Measurements from ENCODE around the gene SQOR.

The SQOR gene

DNA sequence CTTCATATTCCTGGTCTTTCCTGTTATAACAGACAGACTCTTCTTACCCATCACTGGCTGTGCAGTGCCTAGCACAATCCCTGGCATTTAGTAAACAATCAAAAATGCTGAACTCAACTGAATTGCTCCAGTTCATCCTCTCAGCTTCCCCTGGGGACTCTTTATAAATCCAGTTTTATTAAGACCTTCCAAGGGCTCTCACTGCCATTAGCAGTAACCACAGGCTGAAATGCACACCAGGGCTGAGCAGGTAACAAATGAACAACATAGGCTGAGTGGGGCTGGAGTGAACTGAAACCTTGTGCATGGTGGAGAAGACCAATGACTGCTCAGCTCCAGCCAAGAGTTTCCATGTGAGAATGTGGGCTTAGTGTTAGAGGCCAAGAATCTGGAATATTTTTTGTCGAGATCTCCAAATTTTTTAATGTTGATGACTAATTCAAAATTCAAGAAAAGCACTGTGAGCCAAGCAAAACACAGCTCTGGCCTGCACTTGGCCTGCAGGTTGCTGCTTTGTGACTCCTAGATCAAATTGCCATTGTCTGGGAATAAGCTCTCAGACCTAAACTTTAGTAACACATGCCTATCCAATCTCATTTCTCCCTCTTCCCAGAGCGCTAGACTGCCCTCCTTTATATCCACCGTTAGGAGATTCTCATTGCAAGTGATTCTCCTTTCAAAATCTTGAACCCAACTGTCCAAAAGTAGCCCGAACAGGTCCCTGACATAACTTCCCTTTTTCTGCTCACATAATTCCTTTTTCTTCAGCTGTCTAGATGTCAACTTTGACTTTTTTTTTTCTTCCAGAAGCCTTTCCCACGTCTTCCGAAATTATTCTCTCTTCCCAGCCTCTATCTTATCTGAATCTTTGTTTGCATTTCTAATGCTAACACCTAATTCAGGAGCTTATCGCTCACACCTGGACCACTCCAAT lies 7.4 kb downstream of the SQOR start:
- no peak overlapping the region for H3K4me2 ChIP-seq (ENCODE audit: low read length)
- no peak for TF ChIP-seq EZH2phosphoT487 (IDR thresholded peaks at IDR 0.05; ENCODE audit: low read depth)
- TF ChIP-seq, protein P1, sequence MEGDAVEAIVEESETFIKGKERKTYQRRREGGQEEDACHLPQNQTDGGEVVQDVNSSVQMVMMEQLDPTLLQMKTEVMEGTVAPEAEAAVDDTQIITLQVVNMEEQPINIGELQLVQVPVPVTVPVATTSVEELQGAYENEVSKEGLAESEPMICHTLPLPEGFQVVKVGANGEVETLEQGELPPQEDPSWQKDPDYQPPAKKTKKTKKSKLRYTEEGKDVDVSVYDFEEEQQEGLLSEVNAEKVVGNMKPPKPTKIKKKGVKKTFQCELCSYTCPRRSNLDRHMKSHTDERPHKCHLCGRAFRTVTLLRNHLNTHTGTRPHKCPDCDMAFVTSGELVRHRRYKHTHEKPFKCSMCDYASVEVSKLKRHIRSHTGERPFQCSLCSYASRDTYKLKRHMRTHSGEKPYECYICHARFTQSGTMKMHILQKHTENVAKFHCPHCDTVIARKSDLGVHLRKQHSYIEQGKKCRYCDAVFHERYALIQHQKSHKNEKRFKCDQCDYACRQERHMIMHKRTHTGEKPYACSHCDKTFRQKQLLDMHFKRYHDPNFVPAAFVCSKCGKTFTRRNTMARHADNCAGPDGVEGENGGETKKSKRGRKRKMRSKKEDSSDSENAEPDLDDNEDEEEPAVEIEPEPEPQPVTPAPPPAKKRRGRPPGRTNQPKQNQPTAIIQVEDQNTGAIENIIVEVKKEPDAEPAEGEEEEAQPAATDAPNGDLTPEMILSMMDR (IDR thresholded peaks at IDR 0.05; ENCODE audit: low read depth, low read length), result no peak
- peaks cover 15% of the 10 kb centered on the region for H3K27me3 ChIP-seq (ENCODE audit: low read depth, low read length)
- no peak overlapping the region for H2AFZ ChIP-seq (ENCODE audit: low read depth, low read length)
- no peak overlapping the region for H3K27ac ChIP-seq (ENCODE audit: low read length)
- no peak overlapping the region for H3K9ac ChIP-seq (ENCODE audit: low read length)
- H3K4me1 ChIP-seq (ENCODE audit: low read length), result peaks cover 7% of the 10 kb centered on the region
- no peak overlapping the region for H3K4me3 ChIP-seq (ENCODE audit: low read length)
- no peaks in the 10 kb centered on the region for H3K79me2 ChIP-seq (ENCODE audit: low read length)
- no peaks in the 10 kb centered on the region for H4K20me1 ChIP-seq (ENCODE audit: insufficient read depth, low read length)
- H3K36me3 ChIP-seq (replicated peaks; ENCODE audit: low read depth, low read length), result no peaks in the 10 kb centered on the region
- no peaks in the 10 kb centered on the region for H3K9me3 ChIP-seq (ENCODE audit: insufficient read depth, low read length)

DNA sequence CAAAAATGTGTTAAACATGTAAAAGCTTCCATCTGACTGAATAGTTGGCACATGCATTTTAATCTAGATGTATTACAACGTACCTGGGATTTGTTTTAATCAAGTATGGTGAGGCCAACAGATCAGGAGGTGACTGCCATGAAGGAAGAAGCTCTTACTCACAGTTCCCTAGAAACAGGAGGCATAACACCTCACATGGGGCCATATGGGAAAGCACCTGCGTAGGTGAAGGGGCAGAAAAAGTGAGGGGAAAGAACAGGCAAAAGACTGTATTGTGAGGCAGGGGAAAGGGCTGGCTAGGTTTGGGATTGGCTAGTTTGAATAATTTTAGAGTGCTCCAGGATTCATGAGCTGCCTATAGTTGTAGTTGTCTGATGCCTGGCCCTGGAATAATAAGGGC lies 9.6 kb downstream of the SQOR start:
- no peaks in the 10 kb centered on the region for H3K4me1 ChIP-seq (ENCODE audit: low read length)
- H2AFZ ChIP-seq (ENCODE audit: low read depth, low read length), result no peak overlapping the region
- H3K27ac ChIP-seq (ENCODE audit: low read length), result no peak overlapping the region
- H3K9me3 ChIP-seq (ENCODE audit: insufficient read depth, low read length), result no peaks in the 10 kb centered on the region
- no peak overlapping the region for H3K9ac ChIP-seq (ENCODE audit: low read length)
- no peaks in the 10 kb centered on the region for H4K20me1 ChIP-seq (ENCODE audit: insufficient read depth, low read length)
- no peak for TF ChIP-seq EZH2phosphoT487 (IDR thresholded peaks at IDR 0.05; ENCODE audit: low read depth)
- TF ChIP-seq, protein P1 (IDR thresholded peaks at IDR 0.05; ENCODE audit: low read depth, low read length), result no peak
- no peak overlapping the region for H3K4me3 ChIP-seq (ENCODE audit: low read length)
- no peak overlapping the region for H3K4me2 ChIP-seq (ENCODE audit: low read length)
- H3K79me2 ChIP-seq (ENCODE audit: low read length), result no peaks in the 10 kb centered on the region
- H3K27me3 ChIP-seq (ENCODE audit: low read depth, low read length), result peaks cover 15% of the 10 kb centered on the region
- H3K36me3 ChIP-seq (replicated peaks; ENCODE audit: low read depth, low read length), result no peaks in the 10 kb centered on the region

DNA sequence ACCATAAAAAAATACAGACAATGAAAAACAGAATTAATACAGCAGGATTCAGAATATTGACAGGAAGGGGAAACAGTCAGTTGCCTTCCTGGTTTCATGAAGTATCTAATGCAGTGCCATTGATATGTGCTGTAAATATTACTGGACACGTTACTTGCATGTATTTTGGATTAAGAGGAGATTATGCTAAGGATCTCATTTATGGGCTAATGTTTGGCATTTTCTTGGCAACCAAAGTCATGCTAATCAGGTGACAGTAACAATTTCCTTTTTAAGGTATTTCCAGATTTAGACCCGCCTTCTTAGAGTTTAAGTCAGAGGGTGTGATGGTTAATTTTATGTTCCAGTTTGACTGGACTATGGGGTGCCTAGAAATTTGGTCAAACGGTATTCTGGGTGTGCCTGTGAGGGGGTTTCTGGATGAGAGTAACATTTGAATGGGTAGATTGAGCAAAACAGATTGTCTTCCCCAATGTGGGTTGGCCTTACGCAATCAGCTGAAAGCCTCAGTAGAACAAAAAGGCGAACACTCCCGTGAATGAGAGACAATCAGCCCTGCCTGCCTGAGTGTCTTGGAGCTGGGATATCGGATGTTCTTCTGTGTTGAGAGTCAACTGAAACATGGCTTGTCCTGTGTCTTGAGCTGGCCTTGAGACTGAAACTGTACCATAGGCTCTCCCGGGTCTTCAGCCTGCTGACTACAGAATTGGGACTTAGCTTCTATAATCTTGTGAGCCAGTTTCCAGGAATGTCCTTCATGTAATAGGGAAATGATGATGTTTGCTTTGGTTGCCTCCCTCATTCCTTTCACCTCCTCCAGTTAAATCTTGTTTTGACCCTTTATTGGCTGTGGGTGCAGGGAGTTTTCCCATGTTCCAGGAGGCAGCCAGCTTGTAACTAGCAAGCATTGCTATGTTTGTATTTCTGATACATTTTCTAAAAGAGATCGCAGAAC lies 10.5 kb downstream of the SQOR start:
- H3K79me2 ChIP-seq (ENCODE audit: low read length), result no peaks in the 10 kb centered on the region
- H2AFZ ChIP-seq (ENCODE audit: low read depth, low read length), result no peak overlapping the region
- TF ChIP-seq, protein P1 (IDR thresholded peaks at IDR 0.05; ENCODE audit: low read depth, low read length), result no peak
- no peak for TF ChIP-seq EZH2phosphoT487 (IDR thresholded peaks at IDR 0.05; ENCODE audit: low read depth)
- no peak overlapping the region for H3K4me2 ChIP-seq (ENCODE audit: low read length)
- H3K4me3 ChIP-seq (ENCODE audit: low read length), result no peak overlapping the region
- H3K36me3 ChIP-seq (replicated peaks; ENCODE audit: low read depth, low read length), result no peaks in the 10 kb centered on the region
- H3K4me1 ChIP-seq (ENCODE audit: low read length), result no peaks in the 10 kb centered on the region
- H3K9me3 ChIP-seq (ENCODE audit: insufficient read depth, low read length), result no peaks in the 10 kb centered on the region
- no peak overlapping the region for H3K27ac ChIP-seq (ENCODE audit: low read length)
- H3K9ac ChIP-seq (ENCODE audit: low read length), result no peak overlapping the region
- H4K20me1 ChIP-seq (ENCODE audit: insufficient read depth, low read length), result no peaks in the 10 kb centered on the region
- H3K27me3 ChIP-seq (ENCODE audit: low read depth, low read length), result peaks cover 13% of the 10 kb centered on the region

DNA sequence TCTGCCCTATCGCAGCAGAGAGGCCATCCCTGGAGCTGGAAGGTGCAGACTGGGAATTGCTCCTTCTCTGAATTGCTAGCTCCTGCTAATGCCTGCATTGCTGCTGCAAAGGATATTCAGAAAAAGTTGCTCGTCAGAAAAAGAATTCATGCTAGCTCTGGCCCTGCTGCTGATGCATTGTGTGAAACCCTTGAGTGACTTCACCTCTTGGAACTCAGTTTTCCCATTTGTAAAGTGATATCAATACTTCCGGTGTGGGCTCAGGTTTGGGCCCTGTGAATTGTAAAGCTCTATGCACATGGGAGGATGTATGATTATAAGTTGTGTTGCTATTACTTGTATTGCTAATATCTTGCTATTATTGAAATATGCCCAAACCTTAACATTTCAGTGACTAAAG lies 11.4 kb downstream of the SQOR start:
- no peak overlapping the region for H3K27ac ChIP-seq (ENCODE audit: low read length)
- H3K27me3 ChIP-seq (ENCODE audit: low read depth, low read length), result peaks cover 5% of the 10 kb centered on the region; the same call in 1 of the 2 replicates
- no peak overlapping the region for H2AFZ ChIP-seq (ENCODE audit: low read depth, low read length)
- no peaks in the 10 kb centered on the region for H4K20me1 ChIP-seq (ENCODE audit: insufficient read depth, low read length)
- no peaks in the 10 kb centered on the region for H3K36me3 ChIP-seq (replicated peaks; ENCODE audit: low read depth, low read length)
- no peaks in the 10 kb centered on the region for H3K79me2 ChIP-seq (ENCODE audit: low read length)
- H3K4me3 ChIP-seq (ENCODE audit: low read length), result no peak overlapping the region
- no peaks in the 10 kb centered on the region for H3K9me3 ChIP-seq (ENCODE audit: insufficient read depth, low read length)
- H3K9ac ChIP-seq (ENCODE audit: low read length), result no peak overlapping the region
- no peaks in the 10 kb centered on the region for H3K4me1 ChIP-seq (ENCODE audit: low read length)
- no peak overlapping the region for H3K4me2 ChIP-seq (ENCODE audit: low read length)
- TF ChIP-seq, protein P1 (IDR thresholded peaks at IDR 0.05; ENCODE audit: low read depth, low read length), result no peak
- TF ChIP-seq EZH2phosphoT487 (IDR thresholded peaks at IDR 0.05; ENCODE audit: low read depth), result no peak

Measured in OCI-LY3 (cell line).